GM18868 (cell line): ENCODE measurements around the gene BRSK2.

Source experiments
- ATAC-seq: cut with Tn5 transposase; IDR thresholded peaks from one replicate; pipeline ENCODE4 v1.9.1; 2021; ENCODE audit warnings: mild to moderate bottlenecking, moderate library complexity; ENCODE audit not compliant: unreplicated experiment

BRSK2 gene

GRCh38 chr11:1461826-1462697, 72.3 kb downstream of the BRSK2 start:
- ATAC-seq: no peak

GRCh38 chr11:1462698-1462975, 72.9 kb downstream of the BRSK2 start:
- ATAC-seq: no peak

GRCh38 chr11:1463056-1463455, 73.3 kb downstream of the BRSK2 start:
- ATAC-seq: no peak

- ATAC-seq: no peak
Measured at GRCh38 chr11:1466784-1467183, 77.0 kb downstream of the BRSK2 start.

GRCh38 chr11:1467270-1467669, 77.5 kb downstream of the BRSK2 start:
- no peak for ATAC-seq

GRCh38 chr11:1468002-1468401, 78.3 kb downstream of the BRSK2 start:
- no peak for ATAC-seq

- ATAC-seq: no peak
Measured at GRCh38 chr11:1468473-1469066, 78.8 kb downstream of the BRSK2 start.

- no peak for ATAC-seq
Measured at GRCh38 chr11:1469287-1469910, 79.7 kb downstream of the BRSK2 start.

GRCh38 chr11:1469911-1470680, 80.4 kb downstream of the BRSK2 start:
- no peak for ATAC-seq

GRCh38 chr11:1470681-1471611, 81.2 kb downstream of the BRSK2 start:
- ATAC-seq: no peak

- no peak for ATAC-seq
Measured at GRCh38 chr11:1471736-1472135, 82.0 kb downstream of the BRSK2 start.

GRCh38 chr11:1472180-1473005, 82.7 kb downstream of the BRSK2 start:
- ATAC-seq: no peak

- no peak for ATAC-seq
Measured at GRCh38 chr11:1473011-1473628, 83.4 kb downstream of the BRSK2 start.

- no peak for ATAC-seq
Measured at GRCh38 chr11:1473786-1474185, 84.1 kb downstream of the BRSK2 start.

GRCh38 chr11:1475841-1476240, 86.1 kb downstream of the BRSK2 start:
- ATAC-seq: no peak

- no peak for ATAC-seq
Measured at GRCh38 chr11:1476940-1477736, 87.4 kb downstream of the BRSK2 start.

GRCh38 chr11:1478011-1478410, 88.3 kb downstream of the BRSK2 start:
- no peak for ATAC-seq

GRCh38 chr11:1478544-1478943, 88.8 kb downstream of the BRSK2 start:
- no peak for ATAC-seq
